H4 (cell line): ENCODE results near the gene INPPL1. TPM values are rescaled to one million over a fixed set of nuclear protein-coding genes. Genes with fewer than 3 reads are reported as not detected.

ENCODE experiments used
- DNase-seq: peaks from one replicate; pipeline ENCODE4 v3.0.0-alpha.2; 2015; ENCODE audit warnings: low spot score
- total RNA-seq: library from RNA; depleted of rRNA; stranded (reverse); fragments of >200 nt; shearing (Covaris generic); gene quantifications from 2 replicates; pipeline ENCODE4 v1.2.3, GENCODE V29; 2014

The INPPL1 gene
- total RNA-seq, 1 experiment from 2014 or later = 40.7 TPM

DNA sequence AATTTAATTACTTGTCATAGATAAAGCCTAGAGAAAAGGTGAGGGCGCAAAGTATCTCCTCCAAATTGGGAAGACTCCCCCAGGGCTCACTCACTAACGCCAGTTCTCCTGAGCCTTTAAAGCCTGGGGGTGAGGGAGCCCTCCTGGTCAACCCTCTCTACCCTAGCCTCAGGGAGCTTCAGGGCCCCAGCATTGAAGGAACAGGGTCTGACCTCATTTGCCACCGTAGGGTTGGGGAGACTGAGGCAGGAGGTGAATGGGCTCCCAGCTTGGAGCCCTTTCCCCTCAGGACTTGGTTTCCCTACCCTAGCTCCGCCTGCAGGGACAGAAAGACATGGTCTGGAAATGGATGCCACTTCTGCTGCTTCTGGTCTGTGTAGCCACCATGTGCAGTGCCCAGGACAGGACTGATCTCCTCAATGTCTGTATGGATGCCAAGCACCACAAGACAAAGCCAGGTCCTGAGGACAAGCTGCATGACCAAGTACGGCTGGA, 6.3 kb upstream of the INPPL1 start:
- DNase-seq = no peak

DNA sequence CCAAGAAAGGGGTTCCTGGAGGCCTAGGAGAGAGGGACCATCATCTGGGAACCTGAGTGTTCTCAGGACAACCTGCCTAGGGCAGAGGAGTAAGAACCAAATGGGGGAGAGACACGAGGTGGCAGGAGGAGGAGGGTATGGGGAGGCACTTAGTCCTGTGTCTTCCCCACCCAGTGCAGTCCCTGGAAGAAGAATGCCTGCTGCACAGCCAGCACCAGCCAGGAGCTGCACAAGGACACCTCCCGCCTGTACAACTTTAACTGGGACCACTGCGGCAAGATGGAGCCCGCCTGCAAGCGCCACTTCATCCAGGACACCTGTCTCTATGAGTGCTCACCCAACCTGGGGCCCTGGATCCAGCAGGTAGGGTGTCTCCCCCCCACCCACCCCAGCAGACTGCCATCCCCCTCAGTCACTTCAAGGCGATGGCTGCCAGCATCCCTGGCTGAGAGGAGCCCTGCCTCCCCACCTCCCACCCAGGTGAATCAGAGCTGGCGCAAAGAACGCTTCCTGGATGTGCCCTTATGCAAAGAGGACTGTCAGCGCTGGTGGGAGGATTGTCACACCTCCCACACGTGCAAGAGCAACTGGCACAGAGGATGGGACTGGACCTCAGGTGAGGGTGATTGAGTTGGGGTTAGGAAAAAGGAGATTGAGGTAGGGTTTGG, 3.7 kb upstream of the INPPL1 start:
- no peak for DNase-seq

DNA sequence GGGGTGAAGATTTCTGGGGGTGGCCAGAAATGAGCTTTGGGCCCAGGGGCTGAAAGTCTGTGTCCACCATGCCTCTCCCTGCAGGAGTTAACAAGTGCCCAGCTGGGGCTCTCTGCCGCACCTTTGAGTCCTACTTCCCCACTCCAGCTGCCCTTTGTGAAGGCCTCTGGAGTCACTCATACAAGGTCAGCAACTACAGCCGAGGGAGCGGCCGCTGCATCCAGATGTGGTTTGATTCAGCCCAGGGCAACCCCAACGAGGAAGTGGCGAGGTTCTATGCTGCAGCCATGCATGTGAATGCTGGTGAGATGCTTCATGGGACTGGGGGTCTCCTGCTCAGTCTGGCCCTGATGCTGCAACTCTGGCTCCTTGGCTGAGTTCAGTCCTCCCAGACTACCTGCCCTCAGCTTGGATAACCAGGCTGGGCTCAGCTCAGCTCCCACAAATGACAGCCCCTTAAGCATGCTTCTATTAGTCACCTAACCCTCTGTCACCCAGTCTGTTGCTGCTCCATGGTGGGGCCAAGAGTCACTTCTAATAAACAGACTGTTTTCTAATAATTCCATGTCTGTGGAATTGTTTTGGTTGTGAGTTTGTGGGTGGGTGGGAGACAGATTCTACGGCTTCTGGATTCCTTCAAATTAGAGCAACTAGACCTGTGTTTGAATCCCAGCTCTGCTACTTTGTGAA, 3.0 kb upstream of the INPPL1 start:
- DNase-seq = no peak

DNA sequence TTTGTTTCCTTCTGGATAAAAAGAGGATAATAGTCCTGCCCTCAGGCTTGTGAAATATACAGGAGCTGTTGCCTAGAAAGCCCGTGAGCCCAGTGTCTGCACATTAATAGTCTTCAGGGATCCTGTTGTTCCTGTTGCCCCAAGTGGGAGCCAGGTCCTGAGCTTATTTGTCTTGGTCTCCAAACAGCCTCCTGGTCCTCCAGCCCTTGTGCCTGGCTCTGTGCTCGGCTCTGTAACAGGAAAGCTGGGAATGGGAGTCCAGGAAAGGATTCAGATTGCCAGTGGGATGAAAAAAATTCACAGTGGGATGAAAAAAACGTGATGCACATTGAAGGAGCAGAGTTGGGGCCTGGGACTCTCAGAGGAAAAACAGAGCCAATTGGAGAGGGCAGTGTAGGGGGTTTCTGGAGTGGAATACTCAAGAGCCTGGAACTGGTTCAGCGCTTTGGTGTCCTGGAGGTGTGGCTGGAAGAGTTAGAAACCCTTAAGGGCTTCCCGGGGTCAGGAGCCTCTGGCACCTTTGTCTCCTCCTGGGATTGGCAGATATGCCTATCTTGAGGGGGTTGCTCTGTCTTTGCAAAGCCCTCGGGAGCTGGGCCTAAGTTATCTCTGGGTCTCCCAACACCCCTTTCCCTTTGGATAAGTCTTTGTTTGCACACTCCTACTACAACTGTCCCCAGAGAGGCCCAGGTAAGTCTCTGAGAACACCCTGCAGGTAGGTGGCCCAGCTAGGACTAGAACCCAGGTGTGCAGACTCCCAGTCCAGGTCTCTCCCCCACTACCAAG, 2.3 kb upstream of the INPPL1 start:
- DNase-seq = no peak

DNA sequence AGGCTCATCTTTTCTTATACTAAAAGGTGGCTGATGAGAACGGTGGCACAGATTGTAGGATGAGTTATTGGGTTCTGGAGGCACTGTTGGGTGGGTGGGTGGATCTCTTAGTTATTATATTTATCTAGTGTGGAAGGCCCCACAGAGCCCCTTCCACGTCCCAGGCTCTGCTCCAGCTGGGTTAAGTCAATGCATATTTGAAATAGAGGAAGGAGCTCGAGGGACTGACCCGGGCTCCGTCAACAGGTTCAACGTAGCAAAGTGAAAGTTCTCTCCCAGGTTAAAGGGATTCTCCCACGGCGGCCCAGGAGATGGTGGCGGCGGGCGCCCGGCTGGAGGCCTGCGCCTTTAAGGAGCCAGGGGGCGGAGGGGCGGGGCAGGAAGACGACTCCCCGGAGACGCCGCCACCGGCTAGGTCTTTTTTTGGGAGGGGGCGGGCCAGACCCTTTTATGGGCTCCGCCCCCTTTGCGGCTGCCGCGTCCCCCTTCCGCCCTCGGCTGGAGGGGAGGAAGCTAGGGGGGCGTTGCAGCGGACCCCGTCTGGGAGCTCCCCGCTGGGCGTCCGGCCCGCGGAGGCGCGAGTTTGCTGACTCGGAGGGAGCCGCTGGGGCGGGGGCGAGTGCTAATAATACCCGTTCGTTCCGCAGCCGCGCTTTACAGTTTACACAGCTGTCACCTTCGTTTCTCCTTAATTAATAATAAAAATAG, 1.5 kb upstream of the INPPL1 start:
- DNase-seq = peak; percentile 82

DNA sequence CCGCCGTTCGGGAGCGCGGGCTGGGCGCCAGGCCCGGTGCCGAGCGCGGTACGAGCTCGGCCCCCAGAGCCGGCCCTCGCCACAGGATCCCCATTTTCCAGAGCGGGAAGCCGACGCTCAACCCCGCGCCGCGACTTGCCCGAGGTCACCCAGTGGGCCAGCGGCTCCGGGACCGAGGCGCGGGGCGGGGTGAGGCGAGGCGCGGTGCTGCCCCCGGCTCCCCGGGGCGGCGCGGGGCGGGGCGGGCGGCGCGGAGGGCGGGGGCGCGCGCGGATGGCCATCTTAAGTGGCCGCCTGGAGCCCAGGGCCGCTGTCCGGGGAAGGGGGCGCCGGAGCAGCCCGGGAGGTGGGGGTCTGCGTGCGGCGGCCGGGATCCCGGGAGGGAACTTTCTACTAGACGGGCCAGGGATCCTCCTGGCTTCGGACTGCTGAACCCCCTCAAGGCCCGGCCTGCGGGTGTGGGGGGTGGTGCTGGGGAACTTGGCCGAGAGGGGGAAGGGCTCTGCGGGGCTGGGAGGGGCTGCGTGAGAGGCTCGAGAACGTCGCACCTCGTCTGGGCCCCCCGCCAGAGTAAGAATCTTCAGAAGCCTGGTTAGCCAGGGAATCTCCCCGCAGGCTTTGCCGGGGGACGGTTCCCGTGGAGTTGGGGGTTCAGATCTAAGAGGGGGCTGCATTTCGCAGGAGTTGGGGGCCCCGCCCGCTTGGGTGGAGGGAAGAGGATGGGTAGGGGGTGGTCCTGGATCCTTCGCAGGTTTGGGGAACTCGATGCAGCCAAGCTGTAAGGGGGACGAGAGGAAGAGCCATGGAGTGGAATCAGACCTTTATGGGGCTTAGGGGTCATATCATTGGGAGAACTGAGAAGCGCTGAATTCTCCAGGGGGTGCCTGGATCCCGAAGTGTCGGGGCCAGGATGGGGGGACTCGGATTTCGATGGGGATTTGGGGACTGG, 678 bp upstream of the INPPL1 start:
- DNase-seq = no peak

DNA sequence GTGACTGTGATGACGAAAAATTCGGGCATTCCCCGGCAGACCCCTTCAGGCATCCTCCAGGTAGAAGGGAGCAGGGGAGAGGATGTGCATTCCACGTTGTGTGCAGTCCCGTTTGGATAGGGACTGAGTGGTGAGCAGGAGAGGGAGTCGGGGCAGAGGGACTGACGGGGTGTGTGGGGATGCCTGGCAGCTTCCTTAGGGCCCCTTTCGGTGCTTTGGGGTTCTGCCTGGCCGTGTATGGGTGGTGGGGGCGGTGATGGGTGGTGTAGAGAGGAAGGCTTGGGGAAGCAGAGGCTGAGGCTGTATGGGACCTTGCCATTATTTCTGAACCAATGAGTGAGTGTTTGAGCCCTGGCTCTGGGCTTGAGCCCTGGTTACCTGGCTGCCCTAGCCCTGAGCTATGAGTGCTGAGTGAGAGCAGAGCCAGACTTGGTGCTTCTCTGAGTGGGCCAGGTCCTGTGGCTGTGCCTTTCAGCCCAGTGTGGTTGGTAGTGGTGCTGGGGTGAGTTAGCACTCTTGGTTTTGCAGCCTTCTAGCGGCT, 914 bp downstream of the INPPL1 start:
- DNase-seq = no peak

DNA sequence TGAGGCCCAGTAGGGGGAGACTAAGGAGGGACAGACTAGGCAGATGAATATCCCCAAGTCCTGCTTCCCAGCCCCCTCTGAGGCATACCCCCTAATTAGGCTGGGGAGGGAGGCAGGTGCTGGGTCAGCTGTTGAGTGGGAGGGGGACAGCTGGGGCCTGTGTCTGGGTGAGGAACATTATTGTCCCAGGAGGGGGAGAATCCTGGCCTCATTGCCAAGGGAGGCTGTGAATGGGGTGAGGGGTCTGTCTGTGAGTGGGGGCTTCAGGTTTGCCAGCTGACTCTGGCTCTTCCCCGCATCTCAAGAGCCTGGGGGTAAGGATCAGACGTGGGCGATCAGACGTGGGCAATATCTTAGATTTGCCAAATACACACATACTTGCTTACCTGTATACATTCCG, 2.1 kb downstream of the INPPL1 start:
- DNase-seq = no peak

DNA sequence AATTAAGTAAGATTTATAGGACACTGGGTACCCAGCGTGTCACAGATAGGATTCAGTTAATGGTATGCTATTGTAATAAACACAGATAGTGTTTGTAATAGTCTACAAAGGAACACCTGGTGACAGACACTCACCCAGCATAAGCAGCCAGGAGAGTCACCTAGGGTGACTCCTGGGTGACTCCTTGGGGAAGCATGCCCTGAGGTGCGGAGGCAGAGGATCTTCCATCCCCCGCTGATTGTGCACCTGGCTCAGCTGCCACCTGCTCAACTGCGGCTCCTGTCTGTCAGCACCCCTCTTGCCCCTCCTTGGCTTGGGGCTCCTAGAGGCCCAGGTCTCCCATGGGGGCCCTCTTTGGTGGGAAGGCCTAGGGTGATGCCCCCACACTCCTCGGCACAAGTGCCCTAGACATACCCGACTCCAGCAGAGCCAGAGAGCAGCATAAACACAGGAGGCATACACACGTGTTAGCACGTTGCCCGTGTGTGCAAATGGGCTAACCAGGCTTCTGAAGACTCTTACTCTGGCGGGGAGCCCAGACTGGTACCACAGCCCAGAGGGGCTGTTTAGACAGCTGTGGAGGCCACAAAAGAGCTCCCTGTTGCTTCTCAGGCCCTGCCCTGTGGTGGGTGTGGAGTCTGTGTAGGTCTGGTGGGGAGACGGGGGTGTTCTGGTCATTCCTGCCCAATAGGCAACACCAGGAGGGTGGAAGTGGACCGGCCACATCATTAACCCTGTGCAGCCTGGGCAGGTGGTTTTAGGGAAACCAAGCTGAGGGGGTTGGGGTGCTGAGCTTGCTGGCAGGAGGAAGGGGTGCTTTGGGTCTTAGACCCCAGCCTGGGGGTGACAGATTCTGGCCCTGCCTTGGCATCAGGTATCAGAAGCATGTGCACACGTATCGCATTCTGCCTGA, 3.0 kb downstream of the INPPL1 start:
- no peak for DNase-seq

DNA sequence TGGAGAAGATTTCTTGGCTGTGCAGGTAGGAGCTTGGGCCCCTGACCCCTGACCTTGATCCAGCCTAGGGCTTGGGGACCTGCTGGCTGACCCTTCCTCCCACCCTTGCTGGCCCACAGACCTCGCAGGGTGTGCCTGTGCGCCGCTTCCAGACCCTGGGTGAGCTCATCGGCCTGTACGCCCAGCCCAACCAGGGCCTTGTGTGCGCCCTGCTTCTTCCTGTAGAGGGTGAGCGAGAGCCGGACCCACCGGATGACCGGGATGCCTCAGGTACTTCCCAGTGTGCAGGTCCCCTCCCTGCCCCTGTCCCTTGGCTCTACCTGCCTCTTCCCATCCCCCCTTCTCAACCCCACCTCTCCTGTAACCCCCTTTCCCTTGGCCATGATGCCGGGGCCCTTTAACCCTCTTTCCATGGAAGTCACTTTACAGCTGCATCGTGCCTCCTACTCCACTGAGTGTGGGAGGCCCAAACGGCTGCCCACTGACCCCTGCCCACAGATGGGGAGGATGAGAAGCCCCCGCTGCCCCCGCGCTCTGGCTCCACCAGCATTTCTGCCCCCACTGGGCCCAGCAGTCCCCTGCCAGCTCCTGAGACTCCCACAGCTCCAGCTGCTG, 3.8 kb downstream of the INPPL1 start:
- DNase-seq = no peak

DNA sequence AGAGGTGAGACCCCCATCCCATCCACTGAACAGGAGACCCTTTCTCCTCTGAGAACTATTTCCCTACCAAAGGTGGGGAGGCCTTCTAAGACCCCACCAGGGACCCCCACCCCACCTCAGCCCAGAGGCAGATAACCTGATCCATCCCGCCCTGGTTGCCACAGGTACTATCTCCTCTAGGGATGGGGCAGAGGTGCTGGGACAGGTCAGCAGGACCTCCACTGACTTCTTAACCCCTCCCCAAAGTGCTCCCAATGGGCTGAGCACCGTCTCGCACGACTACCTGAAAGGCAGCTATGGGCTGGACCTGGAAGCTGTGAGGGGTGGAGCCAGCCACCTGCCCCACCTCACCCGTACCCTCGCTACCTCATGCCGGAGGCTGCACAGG, 4.3 kb downstream of the INPPL1 start:
- DNase-seq = no peak

DNA sequence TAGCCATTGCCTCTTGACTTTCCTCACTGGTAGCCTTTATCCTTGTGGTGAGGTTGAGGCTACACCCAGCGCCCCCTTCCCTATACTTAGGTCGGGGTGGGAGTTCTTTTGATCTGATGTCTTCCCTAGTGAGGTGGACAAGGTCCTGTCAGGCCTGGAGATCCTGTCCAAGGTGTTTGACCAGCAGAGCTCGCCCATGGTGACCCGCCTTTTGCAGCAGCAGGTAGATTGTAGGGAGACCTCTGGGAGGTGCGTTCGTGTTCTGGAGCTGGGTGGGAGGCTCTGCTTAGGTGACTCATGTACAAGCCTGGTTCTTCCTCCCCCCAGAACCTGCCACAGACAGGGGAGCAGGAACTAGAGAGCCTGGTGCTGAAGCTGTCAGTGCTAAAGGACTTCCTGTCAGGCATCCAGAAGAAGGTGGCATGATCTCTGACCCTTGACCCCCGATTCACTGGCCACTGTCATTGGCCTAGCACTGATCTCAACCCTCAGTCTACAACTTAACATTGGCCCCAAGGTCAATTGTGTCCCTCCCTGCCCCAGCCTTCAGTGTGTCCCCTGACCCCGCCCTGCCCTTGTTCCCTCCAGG, 4.9 kb downstream of the INPPL1 start:
- no peak for DNase-seq

DNA sequence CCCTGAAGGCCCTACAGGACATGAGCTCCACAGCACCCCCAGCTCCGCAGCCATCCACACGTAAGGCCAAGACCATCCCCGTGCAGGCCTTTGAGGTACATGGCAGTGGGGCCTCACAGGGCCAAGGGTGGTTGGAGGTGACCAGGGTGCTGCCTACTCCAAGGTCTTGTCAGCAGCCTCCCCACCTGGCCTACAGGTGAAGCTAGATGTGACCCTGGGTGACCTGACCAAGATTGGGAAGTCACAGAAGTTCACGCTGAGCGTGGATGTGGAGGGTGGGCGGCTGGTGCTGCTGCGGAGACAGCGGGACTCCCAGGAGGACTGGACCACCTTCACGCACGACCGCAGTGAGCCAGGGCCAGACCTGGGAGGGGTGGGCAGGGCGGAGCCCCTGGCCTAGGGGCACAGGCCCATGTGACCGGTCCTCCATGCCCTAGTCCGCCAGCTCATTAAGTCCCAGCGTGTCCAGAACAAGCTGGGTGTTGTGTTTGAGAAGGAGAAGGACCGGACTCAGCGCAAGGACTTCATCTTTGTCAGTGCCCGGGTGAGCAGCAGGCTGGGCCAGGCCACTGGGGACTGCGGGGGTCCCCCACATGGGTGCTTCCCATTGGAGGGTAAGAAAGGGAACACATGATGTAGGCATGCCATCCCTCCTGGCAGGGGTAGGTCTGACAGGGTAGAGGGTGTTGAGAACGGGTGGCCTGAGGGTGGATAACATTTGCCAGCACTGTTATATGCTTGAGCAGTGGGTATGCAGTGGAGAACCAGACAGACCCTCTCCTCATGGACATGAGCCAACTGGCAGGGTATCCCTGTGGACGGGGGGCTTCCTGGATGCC, 5.6 kb downstream of the INPPL1 start:
- DNase-seq = no peak

DNA sequence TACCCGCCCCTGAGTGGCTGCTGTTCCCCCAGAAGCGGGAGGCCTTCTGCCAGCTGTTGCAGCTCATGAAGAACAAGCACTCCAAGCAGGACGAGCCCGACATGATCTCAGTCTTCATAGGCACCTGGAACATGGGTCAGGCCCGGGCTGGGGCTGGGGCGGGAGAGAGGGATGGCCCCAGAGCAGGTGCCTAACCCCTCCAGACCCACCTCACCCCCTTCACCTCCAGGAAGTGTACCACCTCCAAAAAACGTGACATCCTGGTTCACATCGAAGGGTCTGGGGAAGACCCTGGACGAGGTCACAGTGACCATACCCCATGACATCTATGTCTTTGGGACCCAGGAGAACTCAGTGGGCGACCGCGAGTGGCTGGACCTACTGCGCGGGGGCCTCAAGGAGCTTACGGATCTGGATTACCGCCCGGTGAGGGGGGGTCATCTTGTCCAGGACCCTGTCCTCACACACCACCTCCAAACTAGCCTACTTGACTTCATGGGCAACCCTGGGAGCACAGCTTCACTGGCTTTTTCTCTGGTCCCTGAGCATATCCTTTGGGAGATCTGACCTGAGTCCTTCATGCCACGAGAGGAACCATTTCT, 6.3 kb downstream of the INPPL1 start:
- no peak for DNase-seq

DNA sequence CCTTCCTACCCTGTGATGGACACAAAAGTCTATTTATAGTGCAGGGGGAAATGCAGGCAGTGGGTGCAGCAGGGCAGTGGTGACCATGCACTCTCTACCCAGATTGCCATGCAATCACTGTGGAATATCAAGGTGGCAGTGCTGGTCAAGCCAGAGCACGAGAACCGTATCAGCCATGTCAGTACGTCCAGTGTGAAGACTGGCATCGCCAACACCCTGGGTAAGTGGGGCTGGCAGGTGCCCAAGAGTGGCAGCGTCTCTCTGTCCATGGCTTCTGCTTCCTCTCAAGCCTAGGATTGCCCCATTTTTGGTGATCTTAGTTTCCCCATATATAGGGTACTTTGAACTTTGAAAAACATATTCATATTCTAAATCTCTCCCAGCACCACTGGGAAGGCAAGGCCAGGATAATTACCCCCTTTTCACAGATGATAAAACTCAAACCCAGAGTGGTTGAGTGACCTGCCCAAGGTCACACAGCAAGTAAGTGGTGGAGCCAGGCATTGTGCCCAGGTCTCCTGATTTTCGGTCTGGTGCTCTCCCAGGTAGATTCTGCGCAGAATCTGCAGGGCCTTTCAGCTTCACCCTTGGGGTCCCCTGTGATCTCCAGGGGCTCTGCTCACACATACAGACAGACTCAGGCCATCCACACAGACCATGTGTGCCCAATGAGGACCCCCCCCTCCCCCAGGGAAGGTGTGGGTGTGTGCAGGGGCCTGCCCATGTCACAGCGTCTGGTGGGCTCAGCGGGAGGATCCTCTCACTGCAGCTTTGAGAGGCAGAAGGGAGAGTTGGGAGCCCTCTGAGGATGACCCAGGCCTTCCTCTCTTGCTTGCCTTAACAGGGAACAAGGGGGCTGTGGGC, 7.1 kb downstream of the INPPL1 start:
- DNase-seq = no peak

DNA sequence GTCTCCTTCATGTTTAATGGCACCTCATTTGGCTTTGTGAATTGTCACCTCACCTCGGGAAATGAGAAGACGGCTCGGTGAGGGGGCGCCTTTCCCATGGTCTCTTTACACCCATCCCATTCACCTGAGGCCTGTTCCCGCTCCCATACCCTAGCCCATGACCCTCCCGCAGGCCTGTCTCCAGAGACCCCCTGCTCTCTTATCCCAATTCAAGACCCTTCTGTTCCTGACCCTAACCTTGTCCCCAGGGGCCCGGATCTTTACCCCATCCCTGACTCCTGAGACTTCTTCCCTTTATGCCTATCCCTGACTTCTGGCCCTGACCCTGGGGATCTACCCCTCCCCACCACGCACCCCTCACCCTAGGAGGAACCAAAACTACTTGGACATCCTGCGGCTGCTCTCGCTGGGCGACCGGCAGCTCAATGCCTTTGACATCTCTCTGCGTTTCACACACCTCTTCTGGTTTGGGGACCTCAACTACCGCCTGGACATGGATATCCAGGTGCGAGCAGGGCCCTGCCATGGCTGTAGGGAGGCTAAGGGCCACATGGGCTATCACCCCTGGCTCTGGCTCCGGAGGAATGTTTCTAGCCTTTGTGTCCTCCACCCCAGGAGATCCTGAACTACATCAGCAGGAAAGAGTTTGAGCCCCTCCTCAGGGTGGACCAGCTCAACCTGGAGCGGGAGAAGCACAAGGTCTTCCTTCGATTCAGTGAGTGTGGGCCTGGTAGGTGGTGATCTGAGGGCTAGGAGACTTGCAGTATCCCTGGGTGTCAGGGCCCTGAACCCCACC, 7.9 kb downstream of the INPPL1 start:
- no peak for DNase-seq
